Stimulated activated CD4-positive, alpha-beta T cell treated with anti-CD3 and anti-CD28 coated beads, Interleukin-12 subunit alpha, Interleukin-12 subunit beta, amount 100 ng/mL, for 48 hours (primary cell): ENCODE results near the gene KDM4C.
"Not testable (repeated sequence)": the region's sequence is repeated elsewhere in the genome, so short reads cannot be mapped to it uniquely, and the experiment has no call there.

Source experiments
- DNase-seq, 3 donors: peaks; one replicate each; pipeline ENCODE4 v3.0.0-alpha.2; 2020; ENCODE audit warnings: low read depth in 2 of 3, low spot score in 1 of 3

KDM4C gene

DNA sequence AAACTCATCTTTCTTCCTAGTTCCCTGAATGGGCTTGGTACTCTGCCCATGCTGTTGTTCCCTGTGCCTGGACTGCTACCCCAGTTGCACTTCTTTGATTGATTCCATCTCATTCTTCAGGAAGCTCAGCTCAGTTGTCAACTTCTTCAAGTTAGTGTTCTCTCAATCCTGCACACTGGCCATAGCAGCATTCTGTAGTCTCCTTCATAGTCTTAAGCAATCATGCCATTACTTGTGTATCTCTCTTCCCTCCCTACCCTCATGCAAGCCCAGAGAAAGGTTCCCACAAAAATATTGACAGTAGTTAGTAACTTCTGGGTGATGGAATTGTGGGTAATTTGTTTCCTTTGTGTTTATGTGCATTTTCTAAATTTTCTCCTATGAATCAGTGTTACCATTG lies 5.5 kb downstream of the KDM4C start:
- DNase-seq: no peak

- no peak for DNase-seq
These were observed 6.2 kb downstream of the KDM4C start for GRCh38 chr9:6764011-6764410.

DNA sequence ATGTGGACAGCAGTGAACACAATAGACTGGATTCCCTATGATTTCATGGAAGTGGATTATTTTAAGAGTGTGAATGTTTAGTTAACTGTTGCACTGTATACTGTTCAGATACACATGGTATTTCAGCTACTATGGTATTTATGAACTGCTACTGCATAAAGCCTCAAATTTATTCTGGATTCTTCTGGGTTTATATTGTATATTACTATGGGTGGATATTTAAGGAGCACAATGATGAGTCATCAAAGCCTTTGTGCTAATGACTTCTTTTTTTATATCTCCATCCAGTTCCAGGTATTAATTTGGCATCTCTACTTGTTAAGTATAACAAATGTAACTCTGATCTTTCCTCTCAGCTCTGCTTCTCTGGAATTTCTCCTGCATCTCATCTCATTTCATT lies 6.8 kb downstream of the KDM4C start:
- no peak for DNase-seq

DNA sequence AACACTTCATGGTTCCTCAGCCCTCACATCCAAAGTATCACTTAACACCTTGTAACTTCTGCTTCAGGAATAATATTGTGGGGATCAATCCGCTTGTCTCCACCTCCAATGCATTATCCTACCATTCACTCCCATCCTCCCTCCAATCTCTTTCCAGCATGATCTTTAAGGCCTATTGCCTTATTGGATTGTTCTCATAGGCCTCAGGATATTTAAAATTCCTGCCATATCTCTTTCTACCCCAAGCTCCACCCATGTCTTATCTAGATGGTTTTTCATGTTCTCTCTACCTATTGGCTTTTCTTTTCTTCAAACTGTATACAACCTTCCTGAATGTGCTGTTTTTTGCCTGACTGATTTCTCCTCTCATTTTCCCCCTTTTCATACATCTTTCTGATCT lies 7.2 kb downstream of the KDM4C start:
- DNase-seq: no peak

DNA sequence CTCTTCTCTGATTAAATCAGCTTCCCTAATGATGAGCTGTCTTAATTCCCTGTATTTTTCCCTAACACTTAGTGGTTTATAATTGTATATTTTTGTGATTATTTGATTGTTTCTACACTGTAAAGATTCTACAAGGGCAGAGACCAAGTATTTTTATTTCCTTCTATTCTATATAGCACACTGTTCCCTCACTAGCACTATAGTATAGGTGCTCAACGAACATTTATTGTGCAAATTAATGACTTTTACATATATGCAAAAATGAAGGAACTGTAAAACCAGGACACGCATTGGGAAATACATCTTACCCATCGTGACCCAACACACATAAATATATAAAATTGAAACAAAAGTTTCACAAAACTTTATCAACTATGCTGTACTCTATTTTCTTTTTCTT lies 7.6 kb downstream of the KDM4C start:
- DNase-seq: no peak

DNA sequence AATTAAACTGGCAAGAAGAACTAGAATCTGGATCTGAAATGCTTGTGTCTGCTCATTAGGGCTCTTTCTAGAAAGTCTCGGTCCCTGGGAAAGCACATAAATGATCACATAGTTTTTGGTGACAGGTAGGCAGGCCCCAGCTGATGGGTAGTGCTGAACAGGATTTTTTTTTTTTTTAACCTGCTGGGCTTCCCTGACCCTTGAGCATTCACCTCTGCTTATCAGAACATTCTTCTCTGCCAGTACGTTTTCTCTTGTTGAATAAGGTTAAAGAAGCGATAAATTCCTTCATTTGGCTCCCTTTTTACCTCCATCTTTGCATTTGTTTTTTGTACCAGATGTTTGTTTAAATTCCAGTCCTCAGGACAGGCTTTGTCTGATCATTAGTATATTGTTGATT lies 8.8 kb downstream of the KDM4C start:
- DNase-seq: no peak

DNA sequence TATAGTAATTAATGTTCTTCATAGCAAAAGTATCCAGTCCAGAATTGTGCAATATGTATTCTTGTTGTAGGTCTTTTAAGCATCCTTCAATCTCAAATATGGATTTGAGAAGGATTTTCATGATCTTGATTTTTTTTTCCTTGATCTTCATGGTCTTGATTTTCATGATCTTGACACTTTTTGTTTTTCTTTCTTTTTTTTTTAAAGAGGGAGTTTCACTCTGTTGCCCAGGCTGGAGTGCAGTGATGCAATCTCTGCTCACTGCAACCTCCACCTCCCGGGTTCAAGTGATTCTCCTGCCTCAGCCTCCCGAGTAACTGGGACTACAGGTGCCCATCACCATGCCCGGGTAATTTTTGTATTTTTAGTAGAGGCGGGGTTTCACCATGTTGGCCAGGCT lies 10.8 kb downstream of the KDM4C start:
- DNase-seq: not testable (repeated sequence)

GRCh38 chr9:6771722-6772121 lies 13.9 kb downstream of the KDM4C start:
- DNase-seq: no peak

- no peak for DNase-seq
These were observed 19.6 kb downstream of the KDM4C start for GRCh38 chr9:6777213-6777902.

DNA sequence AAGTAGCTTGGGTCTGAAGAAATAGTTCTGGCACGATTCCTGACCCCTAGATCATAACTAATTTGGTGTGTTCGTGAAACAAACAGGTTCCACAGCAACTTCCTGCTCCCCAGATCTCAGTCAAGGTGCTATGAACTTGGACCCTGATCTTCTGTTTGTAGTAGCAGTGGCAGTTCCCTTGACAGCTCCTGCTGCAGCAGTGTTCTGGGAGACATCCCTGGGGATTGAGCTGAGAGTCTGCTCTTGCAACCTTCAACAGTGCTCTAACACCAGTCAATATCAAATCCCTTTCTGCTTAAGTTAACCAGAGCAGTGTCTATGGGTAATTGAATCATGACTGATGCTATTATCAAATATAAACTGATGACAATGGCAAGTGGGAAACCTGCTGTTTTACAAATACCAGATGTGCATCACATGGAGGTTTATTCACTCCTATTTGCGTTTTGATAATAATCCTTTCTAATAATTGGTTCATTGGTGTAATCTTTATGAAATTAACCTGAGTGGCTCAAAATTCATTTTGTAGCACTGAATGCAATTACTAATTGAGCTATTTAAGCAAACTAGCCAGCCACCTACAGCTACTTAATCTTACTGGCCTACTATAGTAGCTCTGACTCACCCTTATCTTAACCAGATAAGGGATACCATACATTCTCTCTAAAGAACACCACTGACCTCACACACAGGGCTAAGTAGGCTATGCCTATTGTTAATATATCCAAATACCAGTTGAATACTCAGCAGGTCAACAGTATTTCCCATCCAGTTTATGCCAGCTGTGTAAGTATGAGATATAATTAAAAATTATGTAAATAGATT lies 21.9 kb downstream of the KDM4C start:
- DNase-seq: no peak

- no peak for DNase-seq
These were observed 22.9 kb downstream of the KDM4C start for GRCh38 chr9:6780690-6781089.

DNA sequence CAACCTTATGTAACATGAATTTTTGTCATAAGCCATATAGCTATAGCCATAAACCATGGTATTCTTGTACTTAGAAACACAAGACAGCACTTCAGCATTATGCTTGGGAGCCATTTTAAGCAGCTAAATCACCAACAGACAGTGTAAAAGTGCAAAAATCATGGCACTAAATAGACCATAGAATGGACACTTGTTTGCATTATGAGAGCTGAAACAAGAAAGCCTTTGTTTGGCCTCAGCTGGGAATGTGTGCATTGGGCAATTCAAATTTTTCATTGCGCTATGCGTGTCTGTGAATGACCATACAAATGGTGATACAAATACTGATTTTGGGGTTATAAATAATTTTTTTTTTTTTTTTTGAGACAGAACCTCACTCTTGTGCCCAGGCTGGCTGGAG lies 23.7 kb downstream of the KDM4C start:
- DNase-seq: no peak

DNA sequence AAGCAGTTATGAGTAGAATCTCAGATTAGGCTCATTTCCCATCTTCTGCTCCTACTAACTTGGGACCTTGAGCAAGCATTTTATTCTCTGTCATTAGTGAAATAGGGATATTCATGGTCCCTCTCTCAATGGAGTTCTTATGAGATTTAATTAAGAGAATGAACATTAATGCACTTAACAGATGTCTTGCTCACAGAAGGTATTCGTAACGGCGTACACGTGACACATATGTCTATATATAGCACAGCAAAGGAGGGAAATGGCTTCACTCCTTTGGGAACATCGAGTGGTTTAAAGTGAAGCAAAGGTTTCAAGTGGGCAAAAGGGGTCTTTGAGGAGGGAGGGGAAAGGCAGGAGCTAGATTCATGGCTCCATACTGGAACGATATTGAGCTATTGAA lies 24.6 kb downstream of the KDM4C start:
- no peak for DNase-seq

GRCh38 chr9:6782981-6783380 lies 25.2 kb downstream of the KDM4C start:
- no peak for DNase-seq

GRCh38 chr9:6783753-6784152 lies 26.0 kb downstream of the KDM4C start:
- DNase-seq: no peak

DNA sequence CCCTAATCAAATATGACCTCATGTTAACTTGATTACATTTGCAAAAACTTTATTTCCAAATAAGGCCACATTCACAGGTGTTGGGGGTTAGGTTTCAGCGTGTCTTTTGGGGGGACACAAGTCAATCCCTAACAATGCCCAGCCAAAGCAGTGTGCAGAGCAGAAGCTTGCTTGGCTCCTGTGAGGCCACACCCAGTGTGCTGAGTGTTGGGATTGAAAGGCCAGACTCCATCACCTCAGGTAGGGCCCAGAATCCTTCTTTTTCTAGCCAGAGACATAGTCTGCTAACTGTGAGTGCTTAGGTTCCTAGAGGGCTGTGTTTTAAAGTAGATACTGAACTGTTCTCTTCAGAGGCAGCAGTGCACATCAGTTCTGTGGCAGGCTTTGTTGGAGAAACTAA lies 27.9 kb downstream of the KDM4C start:
- DNase-seq: no peak

GRCh38 chr9:6787793-6788161 lies 30.0 kb downstream of the KDM4C start:
- DNase-seq: no peak

GRCh38 chr9:6788162-6789016 lies 30.6 kb downstream of the KDM4C start:
- DNase-seq: no peak

DNA sequence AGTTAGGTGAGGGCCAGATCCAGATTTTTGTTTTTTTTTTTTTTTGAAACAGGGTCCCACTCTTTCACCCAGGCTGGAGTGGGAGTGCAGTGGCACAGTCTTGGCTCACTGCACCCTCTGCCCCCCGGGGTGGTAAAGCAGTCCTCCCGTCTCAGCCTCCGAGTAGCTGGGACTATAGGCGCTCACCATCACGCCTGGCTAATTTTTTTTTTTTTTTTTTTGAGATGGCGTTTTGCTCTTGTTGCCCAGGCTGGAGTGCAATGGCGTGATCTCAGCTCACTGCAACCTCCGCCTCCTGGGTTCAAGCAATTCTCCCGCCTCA lies 31.2 kb downstream of the KDM4C start:
- not testable (repeated sequence) for DNase-seq

DNA sequence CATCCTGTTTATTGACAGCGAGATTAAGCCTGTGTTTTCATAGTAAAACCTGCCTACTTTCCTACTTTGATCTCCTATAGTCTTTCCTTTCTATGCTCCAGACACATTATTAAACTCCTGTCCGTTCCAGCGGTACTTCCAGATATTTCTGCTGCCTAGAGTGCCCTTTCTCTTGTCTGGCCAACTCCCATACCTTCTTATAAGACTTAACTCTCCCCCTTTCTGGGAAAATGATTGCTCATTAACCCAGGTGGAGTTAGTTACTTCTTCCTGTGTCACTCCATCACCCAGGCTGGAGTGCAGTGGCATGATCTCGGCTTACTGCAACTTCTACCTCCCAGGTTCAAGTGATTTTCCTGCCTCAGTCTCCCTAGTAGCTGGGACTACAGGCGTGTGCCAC lies 33.1 kb downstream of the KDM4C start:
- no peak for DNase-seq

- DNase-seq: no peak
These were observed 35.4 kb downstream of the KDM4C start for GRCh38 chr9:6793203-6793602.

- DNase-seq: no peak
These were observed 37.2 kb downstream of the KDM4C start for GRCh38 chr9:6794936-6795335.
